ENCODE results near the gene NUDT2.

DNA sequence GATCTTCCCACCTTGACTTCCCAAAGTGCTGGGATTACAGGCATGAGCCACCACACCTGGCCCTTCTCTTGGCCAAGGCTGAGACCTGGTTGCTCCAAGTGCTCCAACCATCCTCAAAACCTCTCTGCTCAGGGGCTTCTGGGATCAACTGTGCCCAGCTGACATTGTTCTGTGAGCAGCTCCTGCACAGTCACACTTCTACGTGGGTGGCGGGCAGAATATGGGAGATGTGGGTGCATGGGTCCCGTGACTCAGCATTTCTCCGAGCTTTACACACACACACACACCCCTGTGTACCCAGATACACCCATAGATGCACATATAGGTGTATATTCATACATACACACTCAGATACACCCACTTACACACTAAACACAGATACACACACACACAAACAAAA, 57.9 kb downstream of the NUDT2 start:
- no peak for TF ChIP-seq CTCF (IDR thresholded peaks at IDR 0.05)
- no peak for TF ChIP-seq EZH2 (IDR thresholded peaks at IDR 0.05; ENCODE audit: borderline replicate concordance, insufficient read depth, low read depth, low read length, poor library complexity, severe bottlenecking)

Data from B cell (primary cell).